HEK293 (cell line): ENCODE results near the gene SUPT3H.
A peak's percentile ranks its signal among the peaks of the same experiment; 100 is the strongest.

Source experiments
- CTCF ChIA-PET: fragments of 350-600 bp; formaldehyde crosslinking; extraction: SDS; loops from one replicate; lab custom pipeline; 2021; ENCODE audit warnings: antibody characterized with exemption; lab: Yijun Ruan, JAX
- POLR2A ChIA-PET: fragments of 300-600 bp; formaldehyde crosslinking; extraction: SDS; loops from one replicate; lab custom pipeline; 2020; ENCODE audit warnings: antibody characterized with exemption, inconsistent platforms; lab: Yijun Ruan, JAX
- H3K27ac ChIP-seq: fragments of 200-500 bp; sonication (Bioruptor generic); 2 replicates; pipeline ENCODE4 v1.5.1; 2014; ENCODE audit warnings: low read depth, low read length, control low read depth, inconsistent platforms; ENCODE audit errors: extremely low read depth
- H3K36me3 ChIP-seq, 2 experiments: fragments of 200-500 bp in 1 of 2; sonication (Bioruptor generic) in 1 of 2; 1 replicate in 1 of 2; 2 replicates in 1 of 2; pipeline ENCODE4 v1.5.1; 2014 to 2017; ENCODE audit warnings: inconsistent platforms in 2 of 2, low read length in 2 of 2; ENCODE audit not compliant: control insufficient read depth in 2 of 2, insufficient read depth in 1 of 2
- H3K4me1 ChIP-seq: fragments of 200-500 bp; sonication (Bioruptor generic); 2 replicates; pipeline ENCODE4 v1.5.1; 2014; ENCODE audit warnings: mild to moderate bottlenecking, low read length, inconsistent platforms; ENCODE audit not compliant: control insufficient read depth, insufficient read depth
- H3K4me3 ChIP-seq: 2 replicates; pipeline ENCODE4 v1.5.1; 2011; ENCODE audit warnings: low read depth, mild to moderate bottlenecking, control low read depth, low read length, moderate library complexity
- H3K9me3 ChIP-seq: fragments of 200-500 bp; sonication (Bioruptor generic); 2 replicates; pipeline ENCODE4 v1.5.1; 2014; ENCODE audit warnings: low read depth, low read length, inconsistent platforms; ENCODE audit not compliant: control insufficient read depth, insufficient read depth
- GLIS2 ChIP-seq: fragments of 450-650 bp; formaldehyde crosslinking; IDR thresholded peaks from 2 replicates; pipeline ENCODE4 v1.5.1; 2016; ENCODE audit warnings: missing biosample characterization, missing genetic modification characterization
- HOXC10 ChIP-seq: sonication (generic); formaldehyde crosslinking; IDR thresholded peaks from 2 replicates; pipeline ENCODE4 v1.8.1; 2023; ENCODE audit warnings: mild to moderate bottlenecking, missing genetic modification reagents
- TRIM28 ChIP-seq: IDR thresholded peaks from 2 replicates; pipeline ENCODE4 v1.6.1; 2011; ENCODE audit warnings: low read length, control low read depth, borderline replicate concordance
- ZNF140 ChIP-seq: fragments of 450-650 bp; formaldehyde crosslinking; IDR thresholded peaks from 2 replicates; pipeline ENCODE4 v1.5.1; 2016; ENCODE audit warnings: missing biosample characterization, missing genetic modification characterization
- ZNF302 ChIP-seq: fragments of 450-650 bp; formaldehyde crosslinking; IDR thresholded peaks from 2 replicates; pipeline ENCODE4 v1.5.1; 2016; ENCODE audit warnings: missing biosample characterization, missing genetic modification characterization, low read depth
- ZNF394 ChIP-seq: fragments of 450-650 bp; formaldehyde crosslinking; IDR thresholded peaks from 2 replicates; pipeline ENCODE4 v1.5.1; 2016; ENCODE audit warnings: missing biosample characterization, missing genetic modification characterization, mild to moderate bottlenecking, moderate library complexity, borderline replicate concordance
- ZNF426 ChIP-seq: fragments of 450-650 bp; formaldehyde crosslinking; IDR thresholded peaks from 2 replicates; pipeline ENCODE4 v1.5.1; 2017; ENCODE audit warnings: missing biosample characterization, missing genetic modification characterization, mild to moderate bottlenecking, inconsistent platforms, moderate library complexity
- ZNF518A ChIP-seq: fragments of 450-650 bp; formaldehyde crosslinking; conservative IDR thresholded peaks from 2 replicates; pipeline ENCODE4 v1.5.1; 2016; ENCODE audit warnings: low read depth, missing biosample characterization, missing genetic modification characterization
- ZNF549 ChIP-seq: fragments of 450-650 bp; IDR thresholded peaks from 2 replicates; pipeline ENCODE4 v1.5.1; 2018; ENCODE audit warnings: missing biosample characterization, missing genetic modification characterization, mild to moderate bottlenecking, inconsistent platforms, moderate library complexity
- ZNF654 ChIP-seq: fragments of 450-650 bp; formaldehyde crosslinking; IDR thresholded peaks from 2 replicates; pipeline ENCODE4 v1.5.1; 2016; ENCODE audit warnings: low read depth, missing biosample characterization, missing genetic modification characterization
- ZNF658 ChIP-seq: fragments of 450-650 bp; formaldehyde crosslinking; IDR thresholded peaks from 2 replicates; pipeline ENCODE4; 2016; ENCODE audit warnings: missing biosample characterization, missing genetic modification characterization
- ZNF670 ChIP-seq: fragments of 450-650 bp; formaldehyde crosslinking; IDR thresholded peaks from 2 replicates; pipeline ENCODE4 v1.5.1; 2016; ENCODE audit warnings: missing biosample characterization, missing genetic modification characterization, low read depth
- ZNF776 ChIP-seq: fragments of 450-650 bp; formaldehyde crosslinking; IDR thresholded peaks from 2 replicates; pipeline ENCODE4 v1.5.0; 2017; ENCODE audit warnings: missing biosample characterization, missing genetic modification characterization, borderline replicate concordance
- ZNF777 ChIP-seq: fragments of 450-650 bp; formaldehyde crosslinking; IDR thresholded peaks from 2 replicates; pipeline ENCODE4 v1.5.1; 2017; ENCODE audit warnings: missing biosample characterization, missing genetic modification characterization, borderline replicate concordance
- TF ChIP-seq, protein P1 (sequence below): fragments of 450-650 bp; formaldehyde crosslinking; IDR thresholded peaks from 2 replicates; pipeline ENCODE4 v1.5.1; 2016; ENCODE audit warnings: missing biosample characterization, missing genetic modification characterization

SUPT3H gene

DNA sequence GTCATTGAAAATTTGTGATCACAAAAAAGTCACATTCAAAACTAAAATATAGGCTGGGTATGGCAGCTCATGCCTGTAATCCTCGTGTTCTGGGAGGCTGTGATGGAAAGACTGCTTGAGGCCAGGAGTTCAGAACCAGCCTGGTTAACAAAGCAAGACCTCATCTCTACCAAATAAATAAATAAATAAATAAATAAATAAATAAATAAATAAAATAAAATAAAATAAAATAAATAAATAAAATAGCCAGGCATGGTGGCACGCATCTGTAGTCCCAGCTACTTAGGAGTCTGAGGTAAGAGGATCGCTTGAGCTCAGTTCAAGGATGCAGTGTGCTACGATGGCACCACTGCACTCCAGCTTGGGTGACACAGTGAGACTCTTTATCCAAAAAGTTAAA lies 392.7 kb downstream of the SUPT3H start (continued):
- TF ChIP-seq TRIM28: no peak
- TF ChIP-seq ZNF776: no peak
- no peak for TF ChIP-seq HOXC10 (CRISPR knock-in tag)
- TF ChIP-seq ZNF777: no peak
- TF ChIP-seq ZNF658: no peak
- TF ChIP-seq ZNF549 (tag by site-specific recombination): no peak
- TF ChIP-seq, protein P1, sequence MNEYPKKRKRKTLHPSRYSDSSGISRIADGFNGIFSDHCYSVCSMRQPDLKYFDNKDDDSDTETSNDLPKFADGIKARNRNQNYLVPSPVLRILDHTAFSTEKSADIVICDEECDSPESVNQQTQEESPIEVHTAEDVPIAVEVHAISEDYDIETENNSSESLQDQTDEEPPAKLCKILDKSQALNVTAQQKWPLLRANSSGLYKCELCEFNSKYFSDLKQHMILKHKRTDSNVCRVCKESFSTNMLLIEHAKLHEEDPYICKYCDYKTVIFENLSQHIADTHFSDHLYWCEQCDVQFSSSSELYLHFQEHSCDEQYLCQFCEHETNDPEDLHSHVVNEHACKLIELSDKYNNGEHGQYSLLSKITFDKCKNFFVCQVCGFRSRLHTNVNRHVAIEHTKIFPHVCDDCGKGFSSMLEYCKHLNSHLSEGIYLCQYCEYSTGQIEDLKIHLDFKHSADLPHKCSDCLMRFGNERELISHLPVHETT (tag by site-specific recombination): no peak
- TF ChIP-seq ZNF394: peak; percentile 69; the same call in 1 of the 2 replicates
- TF ChIP-seq ZNF654 (tag by site-specific recombination): peak; percentile 14; the same call in 1 of the 2 replicates
- peak; percentile 70; the same call in 1 of the 2 replicates for TF ChIP-seq ZNF518A
- TF ChIP-seq ZNF426: peak; percentile 44

GRCh38 chr6:44983467-44984365 lies 394.0 kb downstream of the SUPT3H start:
- Histone ChIP-seq H3K9me3 (no peaks in the 10 kb centered on the region), H3K36me3 (no peaks in the 10 kb centered on the region), H3K4me1 (no peaks in the 10 kb centered on the region), H3K27ac (no peak overlapping the region), H3K4me3 (no peak overlapping the region)
- POLR2A ChIA-PET: no interaction called here
- no peak for TF ChIP-seq GLIS2
- CTCF ChIA-PET: no interaction called here

- H3K36me3 ChIP-seq: no peaks in the 10 kb centered on the region
- no peak overlapping the region for H3K27ac ChIP-seq
- TF ChIP-seq ZNF670 (tag by site-specific recombination) (no peak), ZNF302 (tag by site-specific recombination) (no peak), ZNF140 (tag by site-specific recombination) (no peak)
- TF ChIP-seq, all 188 proteins: peak for 0
- ChIA-PET CTCF (interaction anchor here (0.6 to 0.7 kb wide), 3 partner anchors 731 to 1416 kb away, joined by 3 to 6 read pairs (median 4); no protein-coding TSS in a partner anchor), POLR2A (interaction anchor here (0.6 kb wide), 1 partner anchor 73 kb away, joined by 6 read pairs; no protein-coding TSS in a partner anchor)
- Histone ChIP-seq H3K9me3 (no peaks in the 10 kb centered on the region), H3K4me1 (no peaks in the 10 kb centered on the region), H3K4me3 (no peak overlapping the region)
Observed at GRCh38 chr6:44980841-44981240, 396.9 kb downstream of the SUPT3H start.
